GM19099 (cell line): ENCODE results near the gene NUDCD2.

Experiments
- POLR2A ChIP-seq: IDR thresholded peaks from 3 replicates; pipeline ENCODE4 v1.6.1; 2011; ENCODE audit warnings: low read depth; ENCODE audit not compliant: insufficient read length; ENCODE audit errors: extremely low read depth

The NUDCD2 gene

GRCh38 chr5:163459819-163460561 lies at the start of gene NUDCD2:
TSS of gene NUDCD2 (minus strand) at chr5:163460102. CDS start at chr5:163460050, 52 bp downstream.
- TF ChIP-seq POLR2A, result peak; percentile 98

GRCh38 chr5:163509291-163509951 lies 49.5 kb upstream of the NUDCD2 start:
- TF ChIP-seq POLR2A, result no peak

GRCh38 chr5:163508753-163509152 lies 48.9 kb upstream of the NUDCD2 start:
- no peak for TF ChIP-seq POLR2A

DNA sequence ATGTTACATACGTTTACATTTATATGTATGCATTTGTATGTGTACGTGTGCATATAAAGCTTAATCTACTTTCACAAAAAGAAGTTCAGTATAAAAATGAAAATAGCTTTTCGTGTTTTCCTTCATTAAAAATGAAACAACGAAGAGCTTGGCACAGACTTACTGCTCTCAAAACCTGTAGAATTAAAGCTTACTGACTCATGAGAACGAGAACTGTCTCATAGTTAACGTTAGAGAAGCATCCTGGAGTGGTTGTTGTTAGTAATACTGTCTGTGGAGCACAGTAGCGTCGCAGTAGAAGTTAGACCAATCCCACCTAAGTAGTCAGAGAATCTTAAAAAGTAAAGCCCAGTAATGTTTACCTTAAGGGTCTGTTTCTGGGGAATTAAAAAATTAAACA lies 46.8 kb upstream of the NUDCD2 start:
- no peak for TF ChIP-seq POLR2A

DNA sequence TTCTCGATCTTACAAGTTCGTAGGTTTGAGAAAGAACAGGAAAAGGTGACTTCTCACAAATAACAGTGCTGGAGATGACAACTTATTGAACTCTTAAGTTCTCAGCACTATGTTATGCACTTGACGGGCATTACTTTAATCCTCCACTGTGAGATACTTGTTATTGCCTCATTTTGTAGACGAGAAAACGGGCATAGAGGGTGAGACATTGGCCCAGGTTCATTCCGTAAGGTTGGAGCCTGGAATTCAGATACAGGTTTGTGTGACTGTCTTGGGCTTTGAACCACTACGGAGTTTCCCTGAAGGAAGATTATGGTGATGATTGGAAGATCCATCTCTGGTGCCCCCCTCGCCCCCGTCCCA lies 46.2 kb upstream of the NUDCD2 start:
- no peak for TF ChIP-seq POLR2A

DNA sequence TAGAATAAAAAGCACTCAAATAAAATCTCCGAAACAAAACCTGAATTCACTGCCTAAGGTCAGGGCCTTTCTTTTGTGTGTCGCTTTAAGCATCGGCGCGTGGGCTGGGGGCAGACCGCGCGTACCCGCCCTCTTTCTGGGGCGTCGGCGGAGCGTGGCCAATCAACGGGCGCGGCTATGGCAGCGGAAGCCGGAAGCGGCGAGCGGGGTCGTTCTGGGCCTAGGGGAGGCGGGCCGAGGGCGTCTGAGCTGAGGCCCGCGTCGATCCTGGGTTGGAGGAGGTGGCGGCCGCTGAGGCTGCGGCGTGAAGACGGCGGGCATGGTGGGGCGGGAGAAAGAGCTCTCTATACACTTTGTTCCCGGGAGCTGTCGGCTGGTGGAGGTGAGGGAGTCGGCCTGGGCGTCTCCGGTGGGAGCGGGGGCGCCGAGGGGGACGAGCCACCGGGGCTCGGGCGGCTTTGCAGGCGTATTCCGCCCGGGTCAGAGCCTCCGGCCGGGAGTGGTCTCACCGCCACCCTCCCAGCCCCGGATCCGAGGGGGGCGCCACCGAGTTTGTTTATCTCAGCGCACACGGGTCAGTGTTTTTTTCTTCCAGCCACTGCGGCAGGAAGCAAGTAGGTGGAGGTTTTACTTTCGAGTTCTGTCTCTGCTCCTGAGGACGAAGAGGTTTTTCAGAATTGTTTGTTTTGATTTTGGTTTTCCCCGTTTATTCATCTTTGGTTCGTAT lies 45.6 kb upstream of the NUDCD2 start, which contains the start of gene MAT2B:
Gene MAT2B, plus strand, starts transcription at position 252 of the 727 bp plus-strand sequence. Its CDS starts 68 bp downstream, at position 320.
- peak; percentile 94 for TF ChIP-seq POLR2A

DNA sequence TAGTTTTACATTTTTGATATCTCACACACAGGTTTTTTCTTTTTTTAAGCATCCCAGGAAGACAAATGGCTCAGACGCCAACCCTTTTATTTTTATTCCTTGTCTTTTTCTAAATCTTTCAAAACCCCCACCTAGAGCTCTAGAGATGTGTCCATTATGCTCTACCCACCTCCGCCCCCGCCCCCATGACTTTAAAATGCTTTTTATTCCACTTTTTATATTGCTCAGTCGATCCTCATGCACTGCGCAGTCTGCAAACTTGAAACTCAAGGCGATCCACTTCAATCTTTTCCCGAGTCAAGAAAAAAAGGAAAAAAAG lies 45.1 kb upstream of the NUDCD2 start:
- TF ChIP-seq POLR2A, result no peak

DNA sequence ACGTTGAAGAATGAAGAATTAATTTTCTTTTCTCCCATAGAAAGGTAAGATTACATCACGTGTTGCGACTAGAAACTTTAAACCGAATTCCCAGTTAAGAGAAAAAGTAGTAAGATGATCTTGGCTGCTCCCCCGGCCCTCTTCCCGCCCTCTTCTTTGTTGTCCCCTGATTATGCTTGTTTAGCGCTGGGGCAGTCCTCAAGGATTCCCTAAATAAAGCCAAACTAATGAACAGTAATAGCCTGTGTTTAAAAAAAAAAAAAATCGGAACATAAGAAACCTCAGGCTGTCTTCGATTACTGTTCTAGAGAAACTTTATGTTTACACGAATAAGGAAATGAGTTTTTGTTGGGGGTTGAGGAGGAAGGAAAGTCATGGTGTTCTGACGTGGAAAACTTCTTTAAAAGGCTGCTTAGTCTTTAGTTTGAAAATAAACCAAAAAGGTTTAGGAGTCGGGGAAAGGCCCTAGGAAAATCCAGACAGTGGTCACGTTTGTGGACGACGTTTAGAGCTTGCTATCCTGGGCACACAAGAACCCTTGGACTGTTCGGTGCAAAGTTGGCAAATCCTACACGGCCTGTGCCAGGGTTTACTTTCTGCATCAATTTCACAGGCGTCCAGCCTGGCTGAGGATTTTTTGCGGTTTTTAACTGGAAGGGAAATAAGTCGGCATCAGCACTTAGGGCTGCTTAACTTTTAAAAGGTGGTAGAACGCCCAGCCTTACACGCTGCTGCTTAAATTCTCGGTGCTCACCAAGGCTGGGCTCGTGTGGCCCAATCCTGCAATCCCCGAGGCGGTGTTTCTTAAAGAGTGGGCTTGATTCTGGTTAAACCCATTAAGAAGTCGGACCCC lies 44.4 kb upstream of the NUDCD2 start:
- TF ChIP-seq POLR2A, result no peak

DNA sequence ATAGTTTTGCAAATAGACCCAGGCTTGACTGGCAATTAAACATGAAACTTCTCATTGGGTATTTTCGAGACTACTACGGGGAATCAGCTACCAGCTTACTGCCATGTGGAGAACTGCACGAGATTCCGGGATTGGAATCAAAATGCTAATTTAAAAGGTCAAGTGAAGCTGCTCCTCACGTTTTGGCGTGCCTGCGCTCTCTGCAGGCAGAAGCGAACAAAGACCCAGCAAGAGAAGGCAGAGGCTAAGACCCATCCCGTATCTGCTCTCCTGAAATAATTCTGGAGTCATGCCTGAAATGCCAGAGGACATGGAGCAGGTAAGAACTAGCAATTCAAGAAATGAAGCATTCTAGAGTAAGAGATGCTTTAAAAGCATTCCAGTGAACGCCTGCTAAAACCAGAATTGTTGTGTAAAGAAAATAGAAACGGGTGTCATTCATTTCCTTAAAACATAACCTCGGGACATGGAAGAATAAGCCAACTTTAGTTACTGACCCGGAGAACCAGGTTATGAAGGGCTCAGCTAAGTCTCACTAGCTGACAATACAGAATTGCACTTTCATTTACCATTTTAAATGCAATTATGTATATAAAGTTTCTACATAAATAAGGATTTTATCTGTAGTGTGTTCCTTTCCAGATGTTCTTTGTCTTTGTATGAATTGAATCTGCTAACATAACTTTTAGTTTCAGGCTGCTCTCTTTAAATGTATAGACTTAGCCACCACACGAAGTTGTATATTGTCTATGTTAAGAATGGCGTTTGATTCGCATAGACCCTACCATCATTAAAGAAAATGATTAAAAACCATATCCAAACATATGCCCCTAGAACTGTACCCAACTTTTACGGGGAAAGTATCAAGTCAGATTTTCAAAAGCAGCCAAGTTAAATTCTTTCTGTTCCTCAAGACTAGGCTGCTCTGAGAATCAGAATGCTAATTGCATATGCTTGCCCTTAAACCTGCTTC lies 43.5 kb upstream of the NUDCD2 start:
- TF ChIP-seq POLR2A, result peak; percentile 44

GRCh38 chr5:163502521-163502920 lies 42.6 kb upstream of the NUDCD2 start:
- TF ChIP-seq POLR2A, result no peak

GRCh38 chr5:163498886-163499285 lies 39.0 kb upstream of the NUDCD2 start:
- no peak for TF ChIP-seq POLR2A

GRCh38 chr5:163497315-163497714 lies 37.4 kb upstream of the NUDCD2 start:
- TF ChIP-seq POLR2A, result no peak

DNA sequence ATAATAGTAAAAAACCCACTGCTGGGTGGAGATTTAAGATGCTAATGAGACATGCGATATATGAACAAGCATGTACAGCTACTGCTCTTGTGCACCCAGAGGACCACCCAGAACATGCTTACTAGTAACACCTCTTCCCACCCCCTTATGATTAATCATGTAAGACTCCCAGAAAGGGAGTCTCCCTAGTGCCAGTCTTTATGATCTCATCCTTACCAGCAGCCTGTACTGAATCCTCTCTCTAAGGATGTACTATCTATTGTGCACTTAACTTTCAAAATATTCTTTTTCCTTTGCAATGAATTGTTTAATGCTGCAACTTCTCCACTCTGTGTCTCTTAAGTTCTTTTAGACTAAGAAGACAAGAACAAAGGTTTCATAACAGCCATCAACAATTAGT lies 36.4 kb upstream of the NUDCD2 start:
- no peak for TF ChIP-seq POLR2A

DNA sequence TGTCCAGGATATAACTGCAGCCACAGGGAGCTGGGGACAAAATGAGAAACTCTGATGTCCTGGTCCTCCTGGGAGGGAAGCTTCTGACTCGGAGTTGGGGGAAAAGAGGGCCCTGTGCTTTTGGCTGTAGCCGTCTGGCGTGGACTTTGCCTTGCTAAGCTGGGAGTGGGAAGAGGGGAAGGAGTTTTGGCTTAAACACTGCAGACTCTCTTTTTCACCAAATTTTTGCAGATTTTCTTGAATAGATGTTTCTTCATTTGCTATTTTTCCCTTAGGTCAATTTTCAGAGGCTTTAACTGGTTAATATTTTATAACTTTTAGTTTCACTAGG lies 29.8 kb upstream of the NUDCD2 start:
- no peak for TF ChIP-seq POLR2A
